ENCODE measurements around the gene TNRC18. TPM values are rescaled to one million over a fixed set of nuclear protein-coding genes. Genes with fewer than 3 reads are reported as not detected.
"Not testable (repeated sequence)": the region's sequence is repeated elsewhere in the genome, so short reads cannot be mapped to it uniquely, and the experiment has no call there.

TNRC18 gene
- total and polyA plus RNA-seq, 9 donors: 48.6 to 153 (median 91.8) TPM

DNA sequence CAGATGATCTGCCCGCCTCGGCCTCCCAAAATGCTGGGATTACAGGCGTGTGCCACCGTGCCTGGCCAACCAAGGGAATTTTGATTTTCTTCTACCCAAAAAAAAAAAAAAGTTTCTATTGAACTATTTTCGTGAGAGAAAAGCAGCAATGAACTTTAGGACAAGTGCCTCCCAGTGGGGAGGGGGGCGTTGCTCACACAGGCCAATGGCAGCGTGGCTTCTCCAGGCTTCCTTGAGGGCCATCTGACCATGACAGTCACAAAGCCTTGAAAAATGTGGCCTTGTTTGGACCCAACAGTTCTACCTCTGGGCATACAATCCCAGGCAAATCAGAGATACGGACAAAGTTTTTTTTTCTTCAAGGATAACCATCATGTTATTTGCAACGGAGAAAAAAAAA is 56.0 kb downstream of the TNRC18 start:
- Histone ChIP-seq H3K27me3 (no peaks in the 10 kb centered on the region), H3K4me1 (ENCODE audit: insufficient read depth) (peaks cover 4% of the 10 kb centered on the region), H3K27ac (no peak overlapping the region), H3K4me3 (no peak overlapping the region), H3K36me3 (no peaks in the 10 kb centered on the region), H3K9me3 (no peaks in the 10 kb centered on the region)
- intact Hi-C loops (cut with DNase I): loop anchor here in 3 of 4 donors (5.0 to 10.0 kb wide), 3 partner anchors 77 to 87 kb away; no protein-coding TSS in a partner anchor
- DNase-seq: no peak
- no peak for TF ChIP-seq POLR2A (IDR thresholded peaks at IDR 0.05)
- no peak for TF ChIP-seq EP300 (IDR thresholded peaks at IDR 0.05)
- TF ChIP-seq CTCF (IDR thresholded peaks at IDR 0.05): no peak
- 69 to 78% (median 76%) methylated on average over 9 of the region's 9 CpGs for WGBS, 3 donors

DNA sequence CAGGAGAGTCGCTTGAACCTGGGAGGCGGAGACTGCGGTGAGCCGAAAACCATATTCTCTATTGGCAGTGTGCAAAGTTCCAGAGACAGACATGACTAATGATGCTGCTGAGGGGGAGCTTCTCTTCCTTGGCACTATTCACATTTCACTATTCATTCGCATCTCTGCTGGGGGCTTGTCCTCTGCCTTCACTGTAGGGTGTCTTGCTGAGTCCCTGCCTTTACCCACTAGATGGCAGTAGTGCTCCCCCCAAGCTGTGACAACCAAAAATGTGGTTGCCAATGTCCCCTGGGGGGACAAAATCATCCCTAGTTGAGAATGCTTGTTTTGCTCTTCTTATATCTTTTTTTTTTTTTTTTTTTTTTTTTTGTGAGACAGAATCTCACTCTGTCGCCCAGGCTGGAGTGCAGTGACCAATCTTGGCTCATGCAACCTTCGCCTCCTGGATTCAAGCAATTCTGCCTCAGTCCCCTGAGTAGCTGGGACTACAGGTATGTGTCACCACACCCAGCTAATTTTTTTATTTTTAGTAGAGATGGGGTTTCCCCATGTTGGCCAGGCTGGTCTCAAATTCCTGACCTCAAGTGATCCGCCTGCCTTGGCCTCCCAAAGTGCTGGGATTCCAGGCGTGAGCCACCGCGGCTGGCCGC is 57.5 kb downstream of the TNRC18 start:
- H3K27me3 ChIP-seq; H3K4me3 ChIP-seq; H3K36me3 ChIP-seq; H3K9me3 ChIP-seq; H3K4me1 ChIP-seq (ENCODE audit: insufficient read depth); H3K27ac ChIP-seq: not testable (repeated sequence)
- WGBS, 3 donors: 72 to 75% (median 73%) methylated on average over 12 of the region's 12 CpGs
- intact Hi-C loops (cut with DNase I): loop anchor here in 3 of 4 donors (5.0 to 10.0 kb wide), 3 partner anchors 79 to 89 kb away; no protein-coding TSS in a partner anchor
- TF ChIP-seq CTCF (IDR thresholded peaks at IDR 0.05): peak; percentile 61 to 72 (median 62)
- peak in 3 of 5 donors; percentile 62 to 76 (median 66) for DNase-seq

GRCh38 chr7:5363729-5364128 is 59.9 kb downstream of the TNRC18 start:
- Histone ChIP-seq H3K4me1 (ENCODE audit: insufficient read depth) (peaks cover 3% of the 10 kb centered on the region), H3K9me3 (no peaks in the 10 kb centered on the region), H3K36me3 (no peaks in the 10 kb centered on the region), H3K27ac (no peak overlapping the region), H3K27me3 (no peaks in the 10 kb centered on the region), H3K4me3 (no peak overlapping the region)
- intact Hi-C loops (cut with DNase I): loop anchor here in 2 of 4 donors (10.0 kb wide), 2 partner anchors 81 to 91 kb away; no protein-coding TSS in a partner anchor
- TF ChIP-seq EP300 (IDR thresholded peaks at IDR 0.05) (no peak), CTCF (IDR thresholded peaks at IDR 0.05) (no peak), POLR2A (IDR thresholded peaks at IDR 0.05) (no peak)
- WGBS, 3 donors: 74 to 79% (median 76%) methylated on average over 8 of the region's 8 CpGs
- DNase-seq: no peak

DNA sequence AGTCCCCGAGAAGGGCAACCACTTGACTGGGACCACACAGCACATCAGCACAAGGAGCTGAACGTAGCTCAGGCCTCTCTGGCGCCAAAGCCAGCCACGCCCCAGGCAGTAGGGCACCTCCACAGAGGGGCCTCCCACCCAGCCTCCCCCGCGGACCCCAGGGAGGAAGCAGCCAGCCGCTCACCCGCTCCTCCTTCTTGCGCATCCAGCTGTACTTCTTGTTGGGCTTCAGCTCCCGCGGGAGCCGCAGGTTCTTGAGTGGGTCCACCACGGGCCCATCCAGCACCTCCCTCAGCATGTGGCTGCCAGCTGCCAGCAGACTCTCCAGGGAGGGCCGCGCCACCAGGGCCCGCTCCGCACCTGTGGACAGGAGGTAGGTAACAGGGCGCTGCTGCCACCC is 61.2 kb downstream of the TNRC18 start:
- TF ChIP-seq EP300 (IDR thresholded peaks at IDR 0.05): no peak
- no peak for TF ChIP-seq POLR2A (IDR thresholded peaks at IDR 0.05)
- no peak for TF ChIP-seq CTCF (IDR thresholded peaks at IDR 0.05)
- Histone ChIP-seq H3K9me3 (no peaks in the 10 kb centered on the region), H3K27me3 (no peaks in the 10 kb centered on the region), H3K27ac (no peak overlapping the region), H3K4me1 (ENCODE audit: insufficient read depth) (no peaks in the 10 kb centered on the region), H3K4me3 (no peak overlapping the region), H3K36me3 (no peaks in the 10 kb centered on the region)
- 79 to 90% (median 87%) methylated on average over 14 to 18 of the region's 18 CpGs for WGBS, 3 donors
- no peak for DNase-seq
- intact Hi-C loops (cut with DNase I): loop anchor here in 2 of 4 donors (10.0 kb wide), 2 partner anchors 82 to 92 kb away; no protein-coding TSS in a partner anchor
